ENCODE results near the gene KITLG. TPM values are rescaled to one million over a fixed set of nuclear protein-coding genes. Genes with fewer than 3 reads are reported as not detected.
A peak's percentile ranks its signal among the peaks of the same experiment; 100 is the strongest.

The KITLG gene, protein sequence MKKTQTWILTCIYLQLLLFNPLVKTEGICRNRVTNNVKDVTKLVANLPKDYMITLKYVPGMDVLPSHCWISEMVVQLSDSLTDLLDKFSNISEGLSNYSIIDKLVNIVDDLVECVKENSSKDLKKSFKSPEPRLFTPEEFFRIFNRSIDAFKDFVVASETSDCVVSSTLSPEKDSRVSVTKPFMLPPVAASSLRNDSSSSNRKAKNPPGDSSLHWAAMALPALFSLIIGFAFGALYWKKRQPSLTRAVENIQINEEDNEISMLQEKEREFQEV
- polyA plus RNA-seq (2011; rRNA removed) (7.6 and 10.1 TPM in 2 replicates), polyA plus RNA-seq (2017; fragmentation: RNase III; extraction: RNeasy Plus Mini Kit Qiagen cat#74134 plus additional on column Dnase treatment) (8.0 to 8.9 TPM (median 8.7 TPM) in 3 replicates), polyA minus RNA-seq (2011; rRNA and poly(A)+ RNA removed) (7.1 and 9.1 TPM in 2 replicates)
- 1.4 and 1.6 TPM in 2 replicates for polyA plus RNA-seq (2012; cell fraction: cytosol; rRNA removed)
- polyA plus RNA-seq (2012; cell fraction: nucleus; rRNA removed): 0.95 and 1.3 TPM in 2 replicates

DNA sequence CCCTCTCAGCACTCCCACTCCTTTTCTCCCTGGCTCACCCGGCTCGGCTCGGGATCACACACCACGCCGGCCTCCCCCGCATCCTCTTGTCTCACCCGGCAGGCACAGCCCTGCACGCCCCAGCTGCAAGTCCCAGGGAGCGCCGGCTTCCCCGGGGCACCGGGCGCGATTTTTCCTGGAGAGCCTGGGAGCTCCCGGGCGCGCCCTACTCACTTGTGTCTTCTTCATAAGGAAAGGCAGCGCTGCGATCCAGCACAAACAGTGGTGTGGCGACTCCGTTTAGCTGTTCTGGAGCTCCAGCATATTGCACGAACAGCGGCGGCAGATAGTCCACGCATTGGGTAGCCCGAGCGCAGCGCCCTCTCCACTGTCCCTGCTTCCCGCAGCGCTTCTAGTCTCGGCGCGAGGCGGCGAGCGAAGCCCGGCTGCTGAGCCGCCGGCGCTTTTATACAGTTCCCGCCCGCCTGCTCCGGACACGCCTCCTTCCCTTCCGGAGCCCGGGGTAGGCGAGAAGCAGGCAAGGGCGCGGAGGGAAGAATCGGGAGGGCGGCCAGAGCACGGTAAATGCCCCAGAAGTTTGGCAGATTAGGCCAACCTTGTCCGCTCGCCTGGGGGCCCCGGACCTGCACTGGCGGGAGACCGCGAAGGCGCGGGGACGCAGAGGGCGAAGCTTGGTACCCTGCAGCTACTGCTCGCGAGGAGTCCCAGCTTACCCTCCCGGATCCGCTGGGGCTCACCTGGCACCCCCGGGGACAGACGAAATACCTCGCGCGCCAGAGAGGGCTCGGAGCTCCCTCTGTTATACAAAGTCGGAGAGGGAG is at the start of gene KITLG:
KITLG (minus strand) TSS at position 421 of the 821 bp plus-strand sequence; CDS start at position 228, 193 bp downstream.
- FAIRE-seq (no peak), DNase-seq (ENCODE audit: low read depth in 1 of 2, low spot score in 1 of 2) (peak; percentile 80 to 84), ATAC-seq (peak; percentile 85 to 92)
- Histone ChIP-seq H3K9me3 (no peaks in the 10 kb centered on the region; the same call in 2 of the 3 replicates), H3K27ac (peak within 1 kb of the TSS; percentile 65 to 86), H3K4me1 (peaks cover 29% of the 10 kb centered on the region), H3K4me3 (peak within 1 kb of the TSS; percentile 70), H3K4me2 (peak within 1 kb of the TSS; percentile 86)
- ChIA-PET CTCF (interaction anchor here (0.6 to 2.4 kb wide), 23 partner anchors 8 to 945 kb away, joined by 3 to 11 read pairs (median 4); partner anchors contain the start of gene GALNT4), POLR2A (interaction anchor here (0.6 to 2.1 kb wide), 9 partner anchors 23 to 438 kb away, joined by 3 to 12 read pairs (median 3); partner anchors contain the start of genes CEP290 and TMTC3)
- 2% methylated on average over 64 of the region's 73 CpGs for WGBS (ENCODE audit: missing lambda C conversion rate)
- TF ChIP-seq JUN (IDR thresholded peaks at IDR 0.05) (peak in 1 of 2 experiments; percentile 63; a peak in 1 of 5 replicates), POLR2A (IDR thresholded peaks at IDR 0.05; ENCODE audit: low read length) (peak; percentile 95), HOXB5 (CRISPR knock-in tag; IDR thresholded peaks at IDR 0.05) (no peak), HDAC2 (IDR thresholded peaks at IDR 0.05) (peak; percentile 98), CBX2 (IDR thresholded peaks at IDR 0.05; ENCODE audit: borderline replicate concordance, low read depth) (no peak), SMC3 (IDR thresholded peaks at IDR 0.05) (peak; percentile 70), EHMT2 (IDR thresholded peaks at IDR 0.05; ENCODE audit: low read depth) (no peak), RAD21 (conservative IDR thresholded peaks at IDR 0.05 in 1 of 2, IDR thresholded peaks at IDR 0.05 in 1 of 2) (peak; percentile 46 to 75)
- TF ChIP-seq, protein P1, sequence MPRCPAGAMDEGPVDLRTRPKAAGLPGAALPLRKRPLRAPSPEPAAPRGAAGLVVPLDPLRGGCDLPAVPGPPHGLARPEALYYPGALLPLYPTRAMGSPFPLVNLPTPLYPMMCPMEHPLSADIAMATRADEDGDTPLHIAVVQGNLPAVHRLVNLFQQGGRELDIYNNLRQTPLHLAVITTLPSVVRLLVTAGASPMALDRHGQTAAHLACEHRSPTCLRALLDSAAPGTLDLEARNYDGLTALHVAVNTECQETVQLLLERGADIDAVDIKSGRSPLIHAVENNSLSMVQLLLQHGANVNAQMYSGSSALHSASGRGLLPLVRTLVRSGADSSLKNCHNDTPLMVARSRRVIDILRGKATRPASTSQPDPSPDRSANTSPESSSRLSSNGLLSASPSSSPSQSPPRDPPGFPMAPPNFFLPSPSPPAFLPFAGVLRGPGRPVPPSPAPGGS (IDR thresholded peaks at IDR 0.05): peak; percentile 66; the same call in 1 of the 3 replicates
- TF ChIP-seq, protein P2, sequence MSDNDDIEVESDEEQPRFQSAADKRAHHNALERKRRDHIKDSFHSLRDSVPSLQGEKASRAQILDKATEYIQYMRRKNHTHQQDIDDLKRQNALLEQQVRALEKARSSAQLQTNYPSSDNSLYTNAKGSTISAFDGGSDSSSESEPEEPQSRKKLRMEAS (IDR thresholded peaks at IDR 0.05): peak; percentile 88
- TF ChIP-seq, protein P3, sequence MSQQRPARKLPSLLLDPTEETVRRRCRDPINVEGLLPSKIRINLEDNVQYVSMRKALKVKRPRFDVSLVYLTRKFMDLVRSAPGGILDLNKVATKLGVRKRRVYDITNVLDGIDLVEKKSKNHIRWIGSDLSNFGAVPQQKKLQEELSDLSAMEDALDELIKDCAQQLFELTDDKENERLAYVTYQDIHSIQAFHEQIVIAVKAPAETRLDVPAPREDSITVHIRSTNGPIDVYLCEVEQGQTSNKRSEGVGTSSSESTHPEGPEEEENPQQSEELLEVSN (IDR thresholded peaks at IDR 0.05; ENCODE audit: borderline replicate concordance, low read depth): peak; percentile 87
- TF ChIP-seq, protein P4, sequence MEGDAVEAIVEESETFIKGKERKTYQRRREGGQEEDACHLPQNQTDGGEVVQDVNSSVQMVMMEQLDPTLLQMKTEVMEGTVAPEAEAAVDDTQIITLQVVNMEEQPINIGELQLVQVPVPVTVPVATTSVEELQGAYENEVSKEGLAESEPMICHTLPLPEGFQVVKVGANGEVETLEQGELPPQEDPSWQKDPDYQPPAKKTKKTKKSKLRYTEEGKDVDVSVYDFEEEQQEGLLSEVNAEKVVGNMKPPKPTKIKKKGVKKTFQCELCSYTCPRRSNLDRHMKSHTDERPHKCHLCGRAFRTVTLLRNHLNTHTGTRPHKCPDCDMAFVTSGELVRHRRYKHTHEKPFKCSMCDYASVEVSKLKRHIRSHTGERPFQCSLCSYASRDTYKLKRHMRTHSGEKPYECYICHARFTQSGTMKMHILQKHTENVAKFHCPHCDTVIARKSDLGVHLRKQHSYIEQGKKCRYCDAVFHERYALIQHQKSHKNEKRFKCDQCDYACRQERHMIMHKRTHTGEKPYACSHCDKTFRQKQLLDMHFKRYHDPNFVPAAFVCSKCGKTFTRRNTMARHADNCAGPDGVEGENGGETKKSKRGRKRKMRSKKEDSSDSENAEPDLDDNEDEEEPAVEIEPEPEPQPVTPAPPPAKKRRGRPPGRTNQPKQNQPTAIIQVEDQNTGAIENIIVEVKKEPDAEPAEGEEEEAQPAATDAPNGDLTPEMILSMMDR (IDR thresholded peaks at IDR 0.05): peak; percentile 49

DNA sequence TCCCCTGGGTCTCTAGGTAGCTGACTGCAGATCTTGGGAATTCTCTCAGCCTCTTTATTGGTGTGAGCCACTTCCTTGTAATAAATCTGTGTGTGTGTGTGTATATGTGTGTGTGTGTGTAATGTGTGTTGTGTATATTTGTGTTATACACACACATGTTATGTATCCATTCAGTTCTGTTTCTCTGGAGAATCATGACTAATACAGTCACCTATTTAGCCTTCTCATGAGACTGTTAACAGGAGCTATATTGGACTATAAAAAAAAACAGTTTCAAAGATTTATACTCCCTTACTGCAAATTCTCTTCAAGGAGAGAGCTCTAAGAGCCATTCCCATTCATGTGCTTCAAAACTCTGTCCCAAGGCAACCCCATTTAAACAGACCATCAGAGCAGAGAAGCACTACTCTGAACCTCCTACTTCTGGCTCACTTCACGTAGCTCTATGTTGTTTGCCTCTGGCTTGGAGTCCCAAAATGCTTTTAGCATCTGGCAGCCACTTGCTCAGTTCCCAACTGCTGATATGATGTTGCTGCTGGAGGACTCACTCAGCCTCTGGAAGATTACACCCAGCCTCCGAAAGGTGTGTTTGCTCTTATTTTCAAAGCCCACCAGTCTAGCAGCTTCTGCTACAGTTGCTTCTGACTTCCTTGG is 48.7 kb upstream of the KITLG start:
- no peak for FAIRE-seq
- H3K4me3 ChIP-seq: no peak overlapping the region
- H3K4me2 ChIP-seq: no peak overlapping the region
- no peaks in the 10 kb centered on the region for H3K9me3 ChIP-seq
- ChIA-PET CTCF (interaction anchor here (0.8 to 1.6 kb wide), 3 partner anchors 14 to 365 kb away, joined by 3 read pairs; partner anchors contain the start of gene KITLG), POLR2A (no interaction called here)
- WGBS (ENCODE audit: missing lambda C conversion rate): 57% methylated on average over 2 of the region's 2 CpGs
- ATAC-seq: no peak
- peaks cover 6% of the 10 kb centered on the region; the same call in 1 of the 3 replicates for H3K4me1 ChIP-seq
- TF ChIP-seq SMC3 (IDR thresholded peaks at IDR 0.05) (no peak), EHF (CRISPR knock-in tag; IDR thresholded peaks at IDR 0.05) (no peak), MAFK (IDR thresholded peaks at IDR 0.05; ENCODE audit: partially characterized antibody) (no peak), RAD21 (conservative IDR thresholded peaks at IDR 0.05 in 1 of 2, IDR thresholded peaks at IDR 0.05 in 1 of 2) (no peak), RFX5 (IDR thresholded peaks at IDR 0.05) (no peak), HOXB5 (CRISPR knock-in tag; IDR thresholded peaks at IDR 0.05) (no peak), KDM1A (IDR thresholded peaks at IDR 0.05; ENCODE audit: low read depth) (no peak), FOSL2 (IDR thresholded peaks at IDR 0.05) (no peak), FOSL2 (CRISPR knock-in tag; IDR thresholded peaks at IDR 0.05) (no peak)
- TF ChIP-seq, protein P2 (IDR thresholded peaks at IDR 0.05): no peak
- TF ChIP-seq, protein P4 (IDR thresholded peaks at IDR 0.05): no peak
- TF ChIP-seq, protein P5, sequence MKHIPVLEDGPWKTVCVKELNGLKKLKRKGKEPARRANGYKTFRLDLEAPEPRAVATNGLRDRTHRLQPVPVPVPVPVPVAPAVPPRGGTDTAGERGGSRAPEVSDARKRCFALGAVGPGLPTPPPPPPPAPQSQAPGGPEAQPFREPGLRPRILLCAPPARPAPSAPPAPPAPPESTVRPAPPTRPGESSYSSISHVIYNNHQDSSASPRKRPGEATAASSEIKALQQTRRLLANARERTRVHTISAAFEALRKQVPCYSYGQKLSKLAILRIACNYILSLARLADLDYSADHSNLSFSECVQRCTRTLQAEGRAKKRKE (CRISPR knock-in tag; IDR thresholded peaks at IDR 0.05; ENCODE audit: low read depth): no peak
- TF ChIP-seq, protein P1 (IDR thresholded peaks at IDR 0.05): no peak
- TF ChIP-seq, protein P3 (IDR thresholded peaks at IDR 0.05; ENCODE audit: borderline replicate concordance, low read depth): no peak
- H3K27ac ChIP-seq: no peak overlapping the region
- no peak for DNase-seq (ENCODE audit: low read depth in 1 of 2, low spot score in 1 of 2)
